Activated CD4-positive, alpha-beta memory T cell treated with anti-CD3 and anti-CD28 coated beads, Interleukin-2, amount 10 ng/mL, durations not matched to agents 7 days and 5 days (primary cell): ENCODE results near the gene AIDA. TPM values are rescaled to one million over a fixed set of nuclear protein-coding genes. Genes with fewer than 3 reads are reported as not detected.

Experiments used
- CTCF ChIA-PET: fragments of 350-600 bp; sonication (Branson Sonifier 250); formaldehyde crosslinking; loops from one replicate; lab custom pipeline; 2021; ENCODE audit warnings: antibody characterized with exemption, inconsistent platforms; lab: Charles Lee
- POLR2A ChIA-PET: fragments of 350-600 bp; sonication (Branson Sonifier 250); formaldehyde crosslinking; loops from one replicate; lab custom pipeline; 2021; ENCODE audit warnings: antibody characterized with exemption; lab: Charles Lee
- DNase-seq: peaks from one replicate; pipeline ENCODE4 v3.0.0-alpha.2; 2020
- H3K27ac Mint-ChIP-seq: one replicate; pipeline ENCODE4 v1.8.0; 2021; ENCODE audit warnings: mild to moderate bottlenecking, mixed read lengths
- H3K27me3 Mint-ChIP-seq: one replicate; pipeline ENCODE4 v1.8.0; 2021; ENCODE audit warnings: mixed read lengths
- H3K36me3 Mint-ChIP-seq: one replicate; pipeline ENCODE4 v1.8.0; 2021; ENCODE audit warnings: low read depth, mixed read lengths
- H3K4me1 Mint-ChIP-seq: one replicate; pipeline ENCODE4 v1.8.0; 2021; ENCODE audit warnings: mixed read lengths
- H3K4me3 Mint-ChIP-seq: one replicate; pipeline ENCODE4 v1.8.0; 2021; ENCODE audit warnings: mild to moderate bottlenecking, mixed read lengths
- H3K9me3 Mint-ChIP-seq: one replicate; pipeline ENCODE4 v1.8.0; 2021; ENCODE audit warnings: mixed read lengths
- total RNA-seq, 2 experiments: library from RNA; stranded (reverse); gene quantifications; one replicate each; pipeline ENCODE4 v1.2.3, GENCODE V29; 2021

The AIDA gene
- total RNA-seq, 2 experiments from 2014 or later, result 70.2 to 72.5 TPM

DNA sequence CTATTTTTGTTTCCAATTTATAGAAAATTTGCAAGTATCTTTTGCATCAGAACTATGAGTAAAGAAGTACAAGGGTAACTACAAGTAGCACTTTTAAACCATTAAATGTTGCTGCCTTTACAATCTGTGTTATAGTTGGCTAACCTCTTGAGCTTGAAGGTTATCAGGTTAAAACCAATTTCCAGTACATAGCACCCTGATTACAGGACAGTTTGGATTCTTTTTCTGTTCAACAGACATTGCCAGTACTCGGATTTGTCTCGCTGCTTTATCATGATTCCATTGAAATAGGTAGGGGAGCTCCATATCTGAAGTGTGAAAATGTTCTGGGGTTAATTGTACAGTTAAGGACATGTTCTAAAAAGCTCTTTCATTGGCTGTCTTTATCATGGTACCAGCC is 54.4 kb downstream of the AIDA start:
- Mint-ChIP-seq H3K27ac (no peak overlapping the region), H3K27me3 (no peaks in the 10 kb centered on the region), H3K36me3 (peaks cover 87% of the 10 kb centered on the region), H3K4me3 (no peak overlapping the region), H3K4me1 (peaks cover 39% of the 10 kb centered on the region), H3K9me3 (no peaks in the 10 kb centered on the region)
- ChIA-PET POLR2A (interaction anchor here (0.6 to 2.0 kb wide), 4 partner anchors 13 to 1084 kb away, joined by 3 to 8 read pairs (median 3); no protein-coding TSS in a partner anchor), CTCF (interaction anchor here (1.5 kb wide), 1 partner anchor 24 kb away, joined by 4 read pairs; no protein-coding TSS in a partner anchor)
- no peak for DNase-seq

DNA sequence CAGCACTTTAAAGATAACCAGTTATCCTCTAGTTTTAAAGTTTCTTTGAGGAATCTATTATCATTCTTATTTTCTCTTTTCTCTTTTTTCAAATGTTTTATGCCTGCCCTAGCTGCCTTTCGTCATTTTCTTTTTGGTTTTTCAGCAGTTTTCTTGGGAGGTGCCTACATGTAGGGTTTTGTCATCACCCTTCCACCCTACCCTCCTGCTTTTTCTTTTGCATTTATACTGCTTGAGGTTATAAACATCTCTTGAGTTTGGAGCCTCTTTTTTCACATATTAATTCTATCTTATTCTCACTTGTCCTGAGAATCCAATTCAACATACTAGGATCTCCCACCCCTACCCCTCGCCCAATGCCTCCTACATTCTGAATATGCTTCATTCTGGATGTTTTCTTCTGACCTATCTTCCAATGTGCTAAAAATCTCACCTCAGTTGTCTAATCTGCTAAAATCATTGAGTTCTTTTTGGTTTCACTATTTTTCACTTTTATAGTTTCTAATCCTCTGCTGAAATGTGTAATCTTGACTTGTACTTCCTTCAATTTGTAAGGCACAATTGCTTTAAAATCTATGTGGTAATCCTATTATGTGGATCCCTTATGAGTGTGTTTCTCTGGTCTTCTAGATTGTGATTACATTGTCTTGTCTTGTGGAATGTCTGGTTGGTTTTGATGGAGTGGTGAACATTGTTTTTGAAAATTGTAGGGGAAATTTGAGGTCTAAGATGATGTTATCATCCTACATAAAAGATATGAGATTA is 55.7 kb downstream of the AIDA start:
- DNase-seq, result no peak
- peaks cover 88% of the 10 kb centered on the region for H3K36me3 Mint-ChIP-seq
- ChIA-PET CTCF (interaction anchor here (1.5 kb wide), 1 partner anchor 22 kb away, joined by 4 read pairs; no protein-coding TSS in a partner anchor), POLR2A (interaction anchor here (2.0 kb wide), 1 partner anchor 12 kb away, joined by 8 read pairs; no protein-coding TSS in a partner anchor)
- no peak overlapping the region for H3K27ac Mint-ChIP-seq
- H3K4me1 Mint-ChIP-seq, result peaks cover 52% of the 10 kb centered on the region
- no peaks in the 10 kb centered on the region for H3K27me3 Mint-ChIP-seq
- H3K4me3 Mint-ChIP-seq, result no peak overlapping the region
- H3K9me3 Mint-ChIP-seq, result no peaks in the 10 kb centered on the region

DNA sequence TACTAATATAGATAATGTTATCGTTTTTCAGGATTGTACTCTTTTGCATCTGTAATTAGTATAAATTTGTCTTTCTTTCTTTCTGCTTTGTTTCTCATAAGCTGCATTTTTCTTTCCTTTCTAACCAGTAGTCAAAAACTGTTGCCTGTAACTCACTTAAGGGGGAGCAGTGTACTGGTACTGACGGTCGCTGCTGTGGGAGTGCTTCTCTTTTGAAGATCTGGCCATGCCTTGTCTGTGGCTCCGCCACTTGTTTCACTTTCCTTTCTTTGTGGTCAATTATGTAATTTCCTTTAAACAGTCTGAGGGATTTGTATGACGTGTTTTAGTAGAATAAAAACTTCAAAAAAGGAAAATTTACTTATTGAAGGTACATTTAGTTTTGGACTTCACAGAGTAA is 57.4 kb downstream of the AIDA start:
- Mint-ChIP-seq H3K4me1 (peaks cover 56% of the 10 kb centered on the region), H3K4me3 (no peak overlapping the region), H3K36me3 (peaks cover 89% of the 10 kb centered on the region), H3K9me3 (no peaks in the 10 kb centered on the region), H3K27ac (peak overlapping the region; percentile 73), H3K27me3 (no peaks in the 10 kb centered on the region)
- ChIA-PET POLR2A (interaction anchor here (0.9 to 4.2 kb wide), 5 partner anchors 11 to 65 kb away, joined by 3 to 63 read pairs (median 18); partner anchors contain the start of genes AIDA, BROX and TAF1A), CTCF (interaction anchor here (1.3 to 3.0 kb wide), 6 partner anchors 8 to 479 kb away, joined by 3 to 18 read pairs (median 5); partner anchors contain the start of gene BROX)
- DNase-seq, result peak; percentile 74

DNA sequence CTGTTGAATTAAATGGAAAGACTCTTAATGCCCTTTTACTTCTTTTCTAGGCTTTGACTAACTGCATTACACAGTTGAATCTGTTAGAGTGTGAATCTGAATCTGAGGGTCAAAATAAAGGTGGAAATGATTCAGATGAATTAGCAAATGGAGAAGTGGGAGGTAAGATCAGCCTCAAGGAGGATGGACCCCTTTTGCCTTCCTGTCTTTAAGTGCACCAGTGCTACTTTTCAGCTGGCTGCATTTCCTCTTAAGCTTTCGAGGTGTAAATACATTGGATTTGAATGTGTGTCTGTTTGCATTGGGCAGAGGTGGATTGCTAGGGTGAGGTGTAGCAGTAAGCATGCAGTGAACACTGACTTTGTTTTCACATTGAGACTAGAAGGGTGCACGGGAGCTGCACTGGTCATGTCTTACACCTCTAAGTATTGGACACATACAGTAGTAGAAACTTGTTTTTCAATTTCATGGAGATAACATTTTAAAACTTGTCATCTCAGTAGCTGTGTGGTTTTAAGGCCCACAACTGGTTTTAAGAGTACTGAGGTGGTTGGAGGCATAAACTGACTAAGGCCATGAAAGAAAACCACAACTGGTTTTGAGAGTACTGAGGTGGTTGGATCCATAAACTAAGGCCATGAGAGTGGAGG is 59.0 kb downstream of the AIDA start:
- peak overlapping the region; percentile 77 for H3K27ac Mint-ChIP-seq
- no peaks in the 10 kb centered on the region for H3K9me3 Mint-ChIP-seq
- DNase-seq, result peak; percentile 46
- ChIA-PET CTCF (interaction anchor here (0.6 to 3.0 kb wide), 9 partner anchors 8 to 480 kb away, joined by 3 to 18 read pairs (median 5); partner anchors contain the start of gene BROX), POLR2A (interaction anchor here (0.7 to 4.2 kb wide), 7 partner anchors 9 to 912 kb away, joined by 3 to 63 read pairs (median 4); partner anchors contain the start of genes AIDA, BROX, DUSP10 and TAF1A)
- no peaks in the 10 kb centered on the region for H3K27me3 Mint-ChIP-seq
- H3K4me3 Mint-ChIP-seq, result peak overlapping the region; percentile 4
- H3K36me3 Mint-ChIP-seq, result peaks cover 82% of the 10 kb centered on the region
- H3K4me1 Mint-ChIP-seq, result peaks cover 56% of the 10 kb centered on the region

DNA sequence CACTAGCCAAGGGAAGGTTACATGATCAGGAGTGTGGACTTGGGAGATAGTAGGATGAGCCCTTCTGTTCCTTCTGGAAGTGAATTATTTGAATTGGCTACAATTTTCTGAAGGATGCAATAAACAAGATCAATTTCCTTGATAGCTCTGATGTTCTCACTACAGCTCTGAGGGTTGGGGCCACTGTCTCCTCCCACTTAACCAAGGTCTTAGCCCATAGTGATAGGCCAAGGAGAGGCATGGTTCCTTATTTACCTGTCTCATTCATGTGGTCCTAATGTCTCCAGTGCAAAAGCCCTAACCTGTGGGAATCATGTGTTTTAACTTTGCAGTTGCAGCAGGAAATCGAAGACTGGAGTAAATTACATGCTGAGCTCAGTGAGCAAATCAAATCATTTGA is 59.6 kb downstream of the AIDA start:
- Mint-ChIP-seq H3K36me3 (peaks cover 79% of the 10 kb centered on the region), H3K4me1 (peaks cover 57% of the 10 kb centered on the region), H3K9me3 (no peaks in the 10 kb centered on the region), H3K27me3 (no peaks in the 10 kb centered on the region), H3K27ac (peak overlapping the region; percentile 77), H3K4me3 (no peak overlapping the region)
- ChIA-PET POLR2A (interaction anchor here (1.1 to 4.2 kb wide), 6 partner anchors 9 to 911 kb away, joined by 3 to 63 read pairs (median 11); partner anchors contain the start of genes AIDA, BROX, DUSP10 and TAF1A), CTCF (interaction anchor here (1.2 to 3.0 kb wide), 4 partner anchors 9 to 188 kb away, joined by 3 to 18 read pairs (median 5); no protein-coding TSS in a partner anchor)
- DNase-seq, result no peak

DNA sequence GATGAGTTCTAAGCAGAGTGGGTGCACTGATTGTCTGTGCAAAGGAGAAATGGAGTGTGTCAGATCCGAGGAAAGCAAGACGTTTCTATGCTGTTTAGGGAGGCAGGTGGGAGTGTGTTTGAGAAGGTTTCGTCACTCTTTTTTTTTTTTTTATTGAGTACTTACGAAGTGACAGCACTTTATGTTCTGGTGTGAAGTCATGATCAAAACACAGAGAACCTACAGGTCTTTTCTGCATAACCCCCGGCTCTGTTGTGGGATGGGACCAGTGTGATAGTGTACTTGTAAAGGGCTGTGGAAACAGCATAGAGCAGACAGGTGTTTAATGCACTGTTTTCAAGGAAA is 67.7 kb downstream of the AIDA start:
- ChIA-PET CTCF (interaction anchor here (1.1 to 3.6 kb wide), 6 partner anchors 8 to 480 kb away, joined by 3 to 31 read pairs (median 4); partner anchors contain the start of genes AIDA and BROX), POLR2A (interaction anchor here (1.2 to 4.2 kb wide), 13 partner anchors 9 to 179 kb away, joined by 3 to 79 read pairs (median 8); partner anchors contain the start of genes AIDA, BROX and TAF1A)
- Mint-ChIP-seq H3K36me3 (peaks cover 22% of the 10 kb centered on the region), H3K27ac (peak overlapping the region; percentile 88), H3K9me3 (no peaks in the 10 kb centered on the region), H3K4me3 (peak overlapping the region; percentile 99), H3K4me1 (peaks cover 27% of the 10 kb centered on the region), H3K27me3 (no peaks in the 10 kb centered on the region)
- no peak for DNase-seq

DNA sequence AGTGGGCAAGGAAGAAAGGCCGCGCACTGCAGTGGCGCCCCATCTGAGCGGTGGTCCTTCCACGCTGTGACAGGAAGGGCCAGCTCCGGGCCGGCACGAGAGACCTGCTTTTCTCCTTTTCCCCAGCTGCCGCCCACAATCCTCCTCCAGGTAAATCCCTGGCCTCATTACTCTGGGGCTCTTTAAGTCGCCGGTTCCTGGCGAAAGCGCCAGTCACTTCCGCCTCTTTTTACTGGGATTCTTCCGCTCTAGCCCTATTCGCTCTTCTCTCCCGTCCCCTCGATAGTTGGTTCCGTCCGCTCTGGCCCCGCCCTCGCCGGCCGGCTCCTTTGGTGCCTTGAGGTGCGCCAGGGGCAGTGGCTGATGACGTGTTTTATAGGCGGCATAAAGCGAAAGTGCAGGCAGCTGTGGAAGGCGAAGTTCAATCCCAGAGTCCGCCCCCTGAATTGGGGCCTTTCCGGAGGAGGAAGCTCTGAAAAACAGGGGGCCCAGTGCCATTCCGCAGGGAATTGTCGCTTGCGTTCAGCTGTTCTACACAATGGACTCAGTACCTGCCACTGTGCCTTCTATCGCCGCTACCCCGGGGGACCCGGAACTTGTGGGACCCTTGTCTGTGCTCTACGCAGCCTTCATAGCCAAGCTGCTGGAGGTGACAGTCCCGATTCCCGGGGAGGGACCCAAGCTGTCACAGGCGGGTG is 68.2 kb downstream of the AIDA start:
- Mint-ChIP-seq H3K4me1 (peaks cover 27% of the 10 kb centered on the region), H3K4me3 (peak overlapping the region; percentile 99), H3K9me3 (no peaks in the 10 kb centered on the region), H3K27me3 (no peaks in the 10 kb centered on the region), H3K36me3 (peaks cover 22% of the 10 kb centered on the region), H3K27ac (peak overlapping the region; percentile 88)
- DNase-seq, result peak; percentile 98
- ChIA-PET CTCF (interaction anchor here (1.0 to 3.6 kb wide), 6 partner anchors 9 to 480 kb away, joined by 3 to 31 read pairs (median 4); no protein-coding TSS in a partner anchor), POLR2A (interaction anchor here (1.0 to 4.2 kb wide), 14 partner anchors 9 to 179 kb away, joined by 3 to 79 read pairs (median 7); partner anchors contain the start of genes AIDA, BROX and TAF1A)

DNA sequence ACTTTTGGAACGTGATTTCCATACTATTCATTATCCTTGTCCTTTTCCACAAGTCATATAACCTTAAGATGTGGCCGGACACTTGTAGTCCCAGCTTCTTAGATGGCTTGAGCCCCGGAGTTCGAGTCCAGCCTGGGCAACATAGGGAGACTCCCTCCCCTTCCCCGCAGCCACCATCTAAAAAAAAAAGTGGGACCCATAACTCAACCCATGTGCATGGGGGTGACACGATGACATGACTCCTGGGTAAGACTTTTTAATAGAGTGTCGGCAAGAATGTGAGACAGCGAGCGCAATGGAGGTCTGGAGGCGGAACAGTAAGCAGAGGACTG is 68.7 kb downstream of the AIDA start:
- Mint-ChIP-seq H3K4me1 (peaks cover 27% of the 10 kb centered on the region), H3K9me3 (no peaks in the 10 kb centered on the region), H3K27me3 (no peaks in the 10 kb centered on the region), H3K4me3 (peak overlapping the region; percentile 99), H3K36me3 (peaks cover 21% of the 10 kb centered on the region), H3K27ac (peak overlapping the region; percentile 88)
- ChIA-PET POLR2A (interaction anchor here (1.0 to 4.2 kb wide), 12 partner anchors 9 to 178 kb away, joined by 3 to 79 read pairs (median 10); partner anchors contain the start of genes AIDA, BROX and TAF1A), CTCF (interaction anchor here (1.0 to 3.6 kb wide), 4 partner anchors 9 to 179 kb away, joined by 3 to 31 read pairs (median 4); no protein-coding TSS in a partner anchor)
- DNase-seq, result no peak

DNA sequence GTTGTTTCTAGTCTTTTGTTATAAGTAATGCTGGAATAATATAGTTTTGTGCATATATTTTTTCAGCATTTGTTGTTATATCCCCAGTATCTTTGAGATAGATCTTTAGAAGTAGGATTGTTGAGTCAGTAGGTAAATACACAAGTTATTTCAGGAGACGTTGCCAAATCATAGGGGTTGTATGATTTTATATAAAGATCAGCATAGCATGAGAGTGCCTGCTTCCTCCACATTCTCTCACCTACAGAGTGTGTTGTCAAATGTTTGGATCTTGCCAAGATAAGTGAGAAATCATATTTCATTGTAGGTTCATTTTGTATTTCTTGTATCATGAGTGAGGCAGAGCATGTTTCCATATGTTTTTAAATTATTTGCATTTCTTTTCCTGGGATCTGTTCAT is 69.8 kb downstream of the AIDA start:
- H3K4me1 Mint-ChIP-seq, result peaks cover 25% of the 10 kb centered on the region
- H3K9me3 Mint-ChIP-seq, result no peaks in the 10 kb centered on the region
- no peak for DNase-seq
- H3K27ac Mint-ChIP-seq, result no peak overlapping the region
- peak overlapping the region; percentile 17 for H3K4me3 Mint-ChIP-seq
- H3K27me3 Mint-ChIP-seq, result no peaks in the 10 kb centered on the region
- ChIA-PET POLR2A (interaction anchor here (2.8 to 4.2 kb wide), 2 partner anchors 11 to 69 kb away, joined by 63 to 79 read pairs; partner anchors contain the start of genes AIDA and BROX), CTCF (interaction anchor here (1.5 kb wide), 1 partner anchor 10 kb away, joined by 3 read pairs; no protein-coding TSS in a partner anchor)
- H3K36me3 Mint-ChIP-seq, result peaks cover 21% of the 10 kb centered on the region

DNA sequence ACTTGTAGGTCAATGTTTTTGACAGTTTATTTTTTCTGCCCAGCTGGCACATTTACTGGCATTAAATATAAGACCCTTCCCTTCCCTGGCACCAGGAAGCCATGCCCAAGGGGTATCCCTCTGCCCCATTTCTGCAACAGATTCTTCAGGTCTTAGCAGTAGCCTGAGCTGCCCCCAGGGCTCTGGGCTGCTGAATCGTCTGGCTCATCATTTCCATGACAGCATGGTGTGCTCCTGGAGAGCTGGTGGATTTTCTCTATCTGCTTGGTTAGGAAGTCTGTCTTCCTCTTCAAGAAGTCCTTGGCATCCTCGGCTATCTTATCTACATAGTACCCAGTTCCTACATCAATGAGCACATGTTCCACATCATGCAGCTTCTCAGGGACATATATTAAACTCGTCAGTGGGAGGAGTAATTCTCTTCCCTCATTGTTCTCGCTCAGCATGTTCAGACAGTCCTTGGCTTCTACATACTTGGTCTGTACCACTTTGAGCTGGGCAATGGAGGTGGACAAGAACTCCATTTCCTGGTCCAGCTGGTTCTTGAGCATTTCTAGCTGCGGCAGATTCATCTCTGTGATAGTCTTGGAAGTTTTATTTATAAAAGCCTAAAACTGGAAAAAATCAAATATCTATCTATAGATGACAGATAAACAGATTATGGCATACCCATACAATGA is 70.9 kb downstream of the AIDA start:
- H3K9me3 Mint-ChIP-seq, result no peaks in the 10 kb centered on the region
- CTCF ChIA-PET, result interaction anchor here (1.5 kb wide), 1 partner anchor 9 kb away, joined by 3 read pairs; no protein-coding TSS in a partner anchor
- H3K27me3 Mint-ChIP-seq, result no peaks in the 10 kb centered on the region
- H3K27ac Mint-ChIP-seq, result no peak overlapping the region
- POLR2A ChIA-PET, result interaction anchor here (1.1 kb wide), 1 partner anchor 52 kb away, joined by 4 read pairs; the partner anchor contains the start of gene TAF1A
- H3K4me3 Mint-ChIP-seq, result no peak overlapping the region
- no peak for DNase-seq
- H3K36me3 Mint-ChIP-seq, result peaks cover 16% of the 10 kb centered on the region
- H3K4me1 Mint-ChIP-seq, result peaks cover 25% of the 10 kb centered on the region
